Measurements from ENCODE around the gene GSTA1. TPM values are rescaled to one million over a fixed set of nuclear protein-coding genes. Genes with fewer than 3 reads are reported as not detected.
"Not testable (repeated sequence)": the region's sequence is repeated elsewhere in the genome, so short reads cannot be mapped to it uniquely, and the experiment has no call there.

The GSTA1 gene
- total RNA-seq, 1 experiment from 2014 or later: not detected

DNA sequence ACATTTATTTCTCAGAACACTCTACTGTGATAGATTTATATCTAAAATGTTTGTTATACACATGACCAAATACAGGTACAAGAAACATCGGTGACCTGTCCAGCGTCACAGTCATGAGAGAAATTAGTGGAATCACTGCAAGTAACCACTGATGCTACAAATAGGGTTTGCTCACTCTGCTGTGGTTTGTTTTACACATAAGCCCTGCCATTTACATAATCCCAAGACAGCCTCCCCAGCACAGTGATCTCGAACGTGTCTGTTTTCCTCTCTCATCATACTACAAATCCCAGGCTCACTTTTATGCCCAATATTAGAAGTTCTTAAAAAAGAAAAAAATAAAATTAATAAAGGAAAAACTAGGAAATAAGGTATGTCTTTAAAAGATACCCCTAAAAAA, 6.2 kb upstream of the GSTA1 start:
- not testable (repeated sequence) for H3K23ac ChIP-seq (ENCODE audit: insufficient read length, low read depth, low read length); H3K18ac ChIP-seq (ENCODE audit: insufficient read length, low read depth, low read length); H2BK12ac ChIP-seq (ENCODE audit: insufficient read length, low read depth, low read length); H3K79me2 ChIP-seq (ENCODE audit: insufficient read depth, low read length); H3K36me3 Mint-ChIP-seq (ENCODE audit: insufficient read depth in 1 of 3, low read depth in 3 of 3); H3K9ac ChIP-seq (ENCODE audit: extremely low read depth, insufficient read length, low read length); H3K27me3 ChIP-seq (ENCODE audit: insufficient read depth, low read length); H3K4me1 Mint-ChIP-seq; H3K9me3 Mint-ChIP-seq; H3K79me1 ChIP-seq (ENCODE audit: insufficient read depth, low read depth, low read length, poor library complexity, severe bottlenecking); H3K27ac ChIP-seq (ENCODE audit: insufficient read length, low read depth, low read length); H4K5ac ChIP-seq (ENCODE audit: insufficient read length, low read depth, low read length); H2AK5ac ChIP-seq (ENCODE audit: insufficient read length, low read length); H3K27ac Mint-ChIP-seq; H2BK15ac ChIP-seq (ENCODE audit: low read depth, low read length); H4K91ac ChIP-seq (ENCODE audit: insufficient read length, low read depth, low read length); H3K14ac ChIP-seq (ENCODE audit: insufficient read depth, low read length); H3K4ac ChIP-seq (ENCODE audit: low read depth, low read length); H2BK120ac ChIP-seq (ENCODE audit: low read depth, low read length, poor library complexity, severe bottlenecking); H4K8ac ChIP-seq (replicated peaks; ENCODE audit: insufficient read length, low read depth, low read length); H2BK5ac ChIP-seq (ENCODE audit: insufficient read length, low read length); H3K56ac ChIP-seq (ENCODE audit: insufficient read length, low read depth, low read length); H3K23me2 ChIP-seq (ENCODE audit: insufficient read length, low read depth, low read length, poor library complexity, severe bottlenecking); H2BK20ac ChIP-seq (ENCODE audit: low read depth, low read length, poor library complexity, severe bottlenecking); H3K4me2 ChIP-seq (ENCODE audit: insufficient read depth, insufficient read length, low read length); H4K20me1 ChIP-seq (ENCODE audit: control insufficient read depth, insufficient read depth, insufficient read length); H3T11ph ChIP-seq (ENCODE audit: low read length); H3K9me3 ChIP-seq (ENCODE audit: control insufficient read depth, low read depth, low read length); H3K4me1 ChIP-seq (ENCODE audit: insufficient read depth, low read length); H3K27me3 Mint-ChIP-seq (ENCODE audit: low read depth); H3K4me3 Mint-ChIP-seq; DNase-seq; H2AFZ ChIP-seq (ENCODE audit: low read length)
- no CpG with 5 or more reads among the region's 4 CpGs for WGBS (ENCODE audit: extremely low coverage, insufficient read length, low lambda C conversion rate)

All from H9 (cell line).